ENCODE data around the gene SELPLG.

- no peak for TF ChIP-seq CTCF (IDR thresholded peaks at IDR 0.05; ENCODE audit: low read depth, low read length, missing input control)
- TF ChIP-seq RXRA (IDR thresholded peaks at IDR 0.05): no peak
- TF ChIP-seq ZBTB33 (IDR thresholded peaks at IDR 0.05): no peak
- no peak for TF ChIP-seq NR2F2 (IDR thresholded peaks at IDR 0.05)
These were observed 5.5 kb upstream of the SELPLG start for GRCh38 chr12:108638997-108639822.

All from liver (tissue), 3 donors.